H9 (cell line): ENCODE measurements around the gene ZAP70. TPM values are rescaled to one million over a fixed set of nuclear protein-coding genes. Genes with fewer than 3 reads are reported as not detected.

Experiments
- DNase-seq: peaks from one replicate; pipeline ENCODE4 v3.0.0-alpha.2; 2017
- H2AFZ ChIP-seq: one replicate; pipeline ENCODE4 v1.6.1; 2013; ENCODE audit warnings: mild to moderate bottlenecking, low read length, control low read depth, moderate library complexity
- H2AK5ac ChIP-seq: 2 replicates; pipeline ENCODE4 v1.6.1; 2013; ENCODE audit warnings: low read length, control low read depth, mixed read lengths; ENCODE audit not compliant: insufficient read length
- H2BK120ac ChIP-seq: one replicate; pipeline ENCODE4 v1.6.1; 2013; ENCODE audit warnings: low read depth, mild to moderate bottlenecking, low read length, control low read depth, inconsistent platforms; ENCODE audit not compliant: poor library complexity, severe bottlenecking
- H2BK12ac ChIP-seq: 2 replicates; pipeline ENCODE4 v1.6.1; 2013; ENCODE audit warnings: low read length, control low read depth, mixed read lengths, low read depth; ENCODE audit not compliant: insufficient read length
- H2BK15ac ChIP-seq: 2 replicates; pipeline ENCODE4 v1.6.1; 2013; ENCODE audit warnings: low read depth, low read length, control low read depth
- H2BK20ac ChIP-seq: one replicate; pipeline ENCODE4 v1.6.1; 2013; ENCODE audit warnings: low read depth, mild to moderate bottlenecking, low read length, control low read depth, inconsistent platforms; ENCODE audit not compliant: poor library complexity, severe bottlenecking
- H2BK5ac ChIP-seq: 2 replicates; pipeline ENCODE4 v1.6.1; 2013; ENCODE audit warnings: low read length, control low read depth, mixed read lengths; ENCODE audit not compliant: insufficient read length
- H3K14ac ChIP-seq: 2 replicates; pipeline ENCODE4 v1.6.1; 2013; ENCODE audit warnings: low read length, control low read depth; ENCODE audit not compliant: insufficient read depth
- H3K18ac ChIP-seq: 2 replicates; pipeline ENCODE4 v1.6.1; 2013; ENCODE audit warnings: low read depth, mild to moderate bottlenecking, mixed read lengths, low read length, control low read depth; ENCODE audit not compliant: insufficient read length
- H3K23ac ChIP-seq: 2 replicates; pipeline ENCODE4 v1.6.1; 2013; ENCODE audit warnings: low read length, control low read depth, mixed read lengths, low read depth; ENCODE audit not compliant: insufficient read length
- H3K23me2 ChIP-seq: 2 replicates; pipeline ENCODE4 v1.6.1; 2013; ENCODE audit warnings: low read depth, mild to moderate bottlenecking, mixed read lengths, low read length, control low read depth; ENCODE audit not compliant: insufficient read length, poor library complexity, severe bottlenecking
- H3K27ac ChIP-seq: 2 replicates; pipeline ENCODE4 v1.5.1; 2013; ENCODE audit warnings: low read length, control low read depth, mixed read lengths, low read depth; ENCODE audit not compliant: insufficient read length
- H3K27me3 ChIP-seq: 2 replicates; pipeline ENCODE4 v1.6.1; 2013; ENCODE audit warnings: low read length, control low read depth, inconsistent platforms; ENCODE audit not compliant: insufficient read depth
- H3K4ac ChIP-seq: 2 replicates; pipeline ENCODE4 v1.6.1; 2013; ENCODE audit warnings: low read depth, mild to moderate bottlenecking, control low read depth, inconsistent platforms, low read length, moderate library complexity
- H3K4me1 ChIP-seq: 2 replicates; pipeline ENCODE4 v1.6.1; 2013; ENCODE audit warnings: low read length, control low read depth, inconsistent platforms; ENCODE audit not compliant: insufficient read depth
- H3K4me2 ChIP-seq: 2 replicates; pipeline ENCODE4 v1.6.1; 2013; ENCODE audit warnings: low read length, control low read depth, mixed read lengths; ENCODE audit not compliant: insufficient read length, insufficient read depth
- H3K56ac ChIP-seq: 2 replicates; pipeline ENCODE4 v1.6.1; 2013; ENCODE audit warnings: low read depth, mild to moderate bottlenecking, mixed read lengths, low read length, control low read depth; ENCODE audit not compliant: insufficient read length
- H3K79me1 ChIP-seq: 2 replicates; pipeline ENCODE4 v1.6.1; 2013; ENCODE audit warnings: low read depth, mild to moderate bottlenecking, moderate library complexity, low read length, control low read depth, inconsistent platforms; ENCODE audit not compliant: insufficient read depth, poor library complexity, severe bottlenecking
- H3K79me2 ChIP-seq: 2 replicates; pipeline ENCODE4 v1.6.1; 2013; ENCODE audit warnings: low read length, control low read depth, inconsistent platforms; ENCODE audit not compliant: insufficient read depth
- H3K9ac ChIP-seq: 2 replicates; pipeline ENCODE4 v1.6.1; 2013; ENCODE audit warnings: low read length, control low read depth, mixed read lengths; ENCODE audit not compliant: insufficient read length; ENCODE audit errors: extremely low read depth
- H3K9me3 ChIP-seq: one replicate; pipeline ENCODE4 v1.6.1; 2013; ENCODE audit warnings: low read depth, low read length, inconsistent platforms; ENCODE audit not compliant: control insufficient read depth
- H3T11ph ChIP-seq: one replicate; pipeline ENCODE4 v1.6.1; 2013; ENCODE audit warnings: mild to moderate bottlenecking, low read length, control low read depth, inconsistent platforms
- H4K20me1 ChIP-seq: one replicate; pipeline ENCODE4 v1.6.1; 2013; ENCODE audit not compliant: control insufficient read depth, insufficient read length, insufficient read depth
- H4K5ac ChIP-seq: 2 replicates; pipeline ENCODE4 v1.6.1; 2013; ENCODE audit warnings: low read depth, mild to moderate bottlenecking, mixed read lengths, low read length, control low read depth; ENCODE audit not compliant: insufficient read length
- H4K8ac ChIP-seq: replicated peaks from 2 replicates; pipeline ENCODE4 v1.6.1; 2013; ENCODE audit warnings: low read length, control low read depth, mixed read lengths, low read depth; ENCODE audit not compliant: insufficient read length
- H4K91ac ChIP-seq: 2 replicates; pipeline ENCODE4 v1.6.1; 2013; ENCODE audit warnings: low read depth, mild to moderate bottlenecking, moderate library complexity, mixed read lengths, low read length, control low read depth; ENCODE audit not compliant: insufficient read length
- H3K27ac Mint-ChIP-seq, 3 experiments: 2 replicates in 2 of 3; 3 replicates in 1 of 3; pipeline ENCODE4 v1.8.0; 2020 to 2021; ENCODE audit warnings: mixed read lengths in 3 of 3, mild to moderate bottlenecking in 1 of 3, moderate library complexity in 1 of 3
- H3K27me3 Mint-ChIP-seq: 2 replicates; pipeline ENCODE4 v1.8.0; 2021; ENCODE audit warnings: low read depth, mild to moderate bottlenecking, moderate library complexity, mixed read lengths
- H3K36me3 Mint-ChIP-seq, 3 experiments: 2 replicates in 2 of 3; 3 replicates in 1 of 3; pipeline ENCODE4 v1.8.0; 2020 to 2021; ENCODE audit warnings: low read depth in 3 of 3, mixed read lengths in 3 of 3; ENCODE audit not compliant: insufficient read depth in 1 of 3
- H3K4me1 Mint-ChIP-seq, 2 experiments: 2 replicates each; pipeline ENCODE4 v1.8.0; 2020; ENCODE audit warnings: mixed read lengths in 2 of 2
- H3K4me3 Mint-ChIP-seq, 2 experiments: 2 replicates in 1 of 2; 3 replicates in 1 of 2; pipeline ENCODE4 v1.8.0; 2020 to 2021; ENCODE audit warnings: mild to moderate bottlenecking in 2 of 2, mixed read lengths in 2 of 2, moderate library complexity in 1 of 2
- H3K9me3 Mint-ChIP-seq, 2 experiments: 2 replicates in 1 of 2; 3 replicates in 1 of 2; pipeline ENCODE4 v1.8.0; 2020; ENCODE audit warnings: mild to moderate bottlenecking in 2 of 2, mixed read lengths in 2 of 2, moderate library complexity in 1 of 2
- CTCF ChIP-seq: fragments of 200-600 bp; sonication (generic); conservative IDR thresholded peaks from 3 replicates; pipeline ENCODE4 v1.8.0; 2021; ENCODE audit warnings: antibody characterized with exemption, mild to moderate bottlenecking
- WGBS: extraction: QIAGEN DNeasy Blood & Tissue Kit; methylation state at CpG from one replicate; pipeline ENCODE4 v1.1.7; 2013; ENCODE audit warnings: missing lambda C conversion rate, low lambda C conversion rate, mixed read lengths; ENCODE audit not compliant: insufficient read length; ENCODE audit errors: extremely low coverage; 5-methylcytosine and 5-hydroxymethylcytosine counted together
- total RNA-seq: library from RNA; stranded (reverse); gene quantifications from 2 replicates; pipeline ENCODE4 v1.2.1, GENCODE V29; 2021

The ZAP70 gene
- total RNA-seq, 1 experiment from 2014 or later, result 0.24 TPM

GRCh38 chr2:97726261-97727064 is 13.1 kb downstream of the ZAP70 start:
- TF ChIP-seq CTCF, result no peak
- no peaks in the 10 kb centered on the region; a peak in 2 of 7 replicates for H3K36me3 Mint-ChIP-seq
- no peaks in the 10 kb centered on the region for H3K23me2 ChIP-seq
- H2BK15ac ChIP-seq, result no peak overlapping the region
- H3K4me2 ChIP-seq, result no peak overlapping the region
- H3K27me3 ChIP-seq, result no peaks in the 10 kb centered on the region
- no CpG with 5 or more reads among the region's 4 CpGs for WGBS
- peaks cover 0 to 2% of the 10 kb centered on the region in 2 experiments; a peak in 2 of 5 replicates for H3K9me3 Mint-ChIP-seq
- no peaks in the 10 kb centered on the region for H3K9me3 ChIP-seq
- H4K5ac ChIP-seq, result no peak overlapping the region
- H2BK20ac ChIP-seq, result no peak overlapping the region
- H4K20me1 ChIP-seq, result no peaks in the 10 kb centered on the region
- no peak overlapping the region for H3K14ac ChIP-seq
- no peak overlapping the region for H2BK12ac ChIP-seq
- H2AK5ac ChIP-seq, result no peak overlapping the region
- no peak overlapping the region for H3K9ac ChIP-seq
- H3K56ac ChIP-seq, result no peak overlapping the region
- no peak overlapping the region for H4K91ac ChIP-seq
- H4K8ac ChIP-seq, result no peak overlapping the region
- no peak for DNase-seq
- H2AFZ ChIP-seq, result no peak overlapping the region
- no peaks in the 10 kb centered on the region for H3K4me1 Mint-ChIP-seq
- no peak overlapping the region for H2BK120ac ChIP-seq
- no peaks in the 10 kb centered on the region for H3K79me2 ChIP-seq
- no peak overlapping the region for H3K18ac ChIP-seq
- no peak overlapping the region for H3K27ac ChIP-seq
- no peaks in the 10 kb centered on the region for H3K79me1 ChIP-seq
- H3K4me1 ChIP-seq, result no peaks in the 10 kb centered on the region
- no peak overlapping the region for H2BK5ac ChIP-seq
- H3K23ac ChIP-seq, result no peak overlapping the region
- H3K27ac Mint-ChIP-seq, result no peak overlapping the region
- H3K4ac ChIP-seq, result no peak overlapping the region
- no peak overlapping the region for H3K4me3 Mint-ChIP-seq
- no peak overlapping the region for H3T11ph ChIP-seq
- no peaks in the 10 kb centered on the region; the same call in none of the 2 replicates for H3K27me3 Mint-ChIP-seq
